HCT116 (cell line): ENCODE measurements around the gene INPP4A. TPM values are rescaled to one million over a fixed set of nuclear protein-coding genes. Genes with fewer than 3 reads are reported as not detected.

Source experiments
- ATAC-seq: fragments of 200-7000 bp; cut with Tn5 transposase; 2 replicates; pipeline ENCODE4 v1.9.1; 2020; ENCODE audit warnings: mild to moderate bottlenecking, moderate library complexity
- BruUV-seq: library from RNA; stranded (reverse); fragments of 400-500 nt; replicated peaks from 2 replicates; lab custom pipeline; 2021; lab: Mats Ljungman, UMichigan
- CTCF ChIA-PET: fragments of 300-600 bp; sonication (Branson Sonifier 250); formaldehyde crosslinking; loops from one replicate; lab custom pipeline; 2021; ENCODE audit warnings: antibody characterized with exemption; lab: Charles Lee
- POLR2A ChIA-PET: fragments of 300-600, 350-600 bp; sonication (Branson Sonifier 250); formaldehyde crosslinking; loops from one replicate; lab custom pipeline; 2021; ENCODE audit warnings: antibody characterized with exemption; lab: Charles Lee
- RAD21 ChIA-PET, 2 experiments: fragments of 300-600 bp; sonication (Branson Sonifier 250); formaldehyde crosslinking; loops; one replicate each; lab custom pipeline; 2023; ENCODE audit warnings: low total read pairs in 2 of 2; ENCODE audit not compliant: uncharacterized antibody in 2 of 2, unreplicated experiment in 2 of 2, low non-redundant PET in 1 of 2; lab: Charles Lee
- DNase-seq: peaks from one replicate; pipeline ENCODE4 v3.0.0-alpha.2; 2010; ENCODE audit warnings: low read depth, low spot score
- H2AFZ ChIP-seq: fragments of 200-600 bp; shearing (Covaris generic), sonication (generic); 2 replicates; pipeline ENCODE4 v1.6.1; 2017; ENCODE audit warnings: low read depth, mixed run types, mixed read lengths, antibody characterized with exemption, low read length; ENCODE audit not compliant: poor library complexity, severe bottlenecking
- H3K27ac ChIP-seq: 2 replicates; pipeline ENCODE4 v1.5.1; 2012; ENCODE audit warnings: low read depth, low read length
- H3K27me3 ChIP-seq: fragments of 200-600 bp; sonication (generic); 2 replicates; pipeline ENCODE4 v1.6.1; 2016; ENCODE audit warnings: mixed run types, low read length, mixed read lengths; ENCODE audit not compliant: insufficient read depth
- H3K36me3 ChIP-seq, 2 experiments: fragments of 200-500 bp in 1 of 2; fragments of 200-600 bp in 1 of 2; sonication (Bioruptor generic) in 1 of 2; sonication (generic) in 1 of 2; 2 replicates each; pipeline versions ENCODE4 v1.5.1 to v1.6.1; 2014 to 2016; ENCODE audit warnings: low read length in 2 of 2, inconsistent platforms in 1 of 2, mixed read lengths in 1 of 2, mixed run types in 1 of 2; ENCODE audit not compliant: insufficient read depth in 2 of 2, control insufficient read depth in 1 of 2
- H3K4me1 ChIP-seq, 2 experiments: fragments of 200-600 bp in 1 of 2; sonication (generic) in 1 of 2; 2 replicates each; pipeline versions ENCODE4 v1.5.1 to v1.6.1; 2012 to 2017; ENCODE audit warnings: low read length in 2 of 2, inconsistent platforms in 1 of 2, mild to moderate bottlenecking in 1 of 2, mixed read lengths in 1 of 2, mixed run types in 1 of 2, moderate library complexity in 1 of 2; ENCODE audit not compliant: insufficient read depth in 2 of 2, control insufficient read depth in 1 of 2
- H3K4me2 ChIP-seq: fragments of 200-600 bp; sonication (generic); 2 replicates; pipeline ENCODE4 v1.6.1; 2017; ENCODE audit warnings: mixed run types, low read length, mixed read lengths
- H3K4me3 ChIP-seq, 2 experiments: fragments of 200-600 bp in 1 of 2; sonication (generic) in 1 of 2; replicated peaks in 1 of 2; 2 replicates each; pipeline ENCODE4 v1.5.1; 2011 to 2016; ENCODE audit warnings: low read length in 2 of 2, control low read depth in 1 of 2, low read depth in 1 of 2, mild to moderate bottlenecking in 1 of 2, mixed read lengths in 1 of 2, mixed run types in 1 of 2
- H3K79me2 ChIP-seq: fragments of 200-600 bp; sonication (generic); 2 replicates; pipeline ENCODE4 v1.6.1; 2017; ENCODE audit warnings: mild to moderate bottlenecking, mixed run types, low read length, moderate library complexity, mixed read lengths; ENCODE audit not compliant: insufficient read depth
- H3K9ac ChIP-seq: fragments of 200-600 bp; sonication (generic); 2 replicates; pipeline ENCODE4 v1.6.1; 2016; ENCODE audit warnings: low read length, mixed read lengths
- H3K9me2 ChIP-seq: fragments of 200-600 bp; sonication (generic), shearing (Covaris generic); 2 replicates; pipeline ENCODE4 v1.6.1; 2017; ENCODE audit warnings: mixed run types, mild to moderate bottlenecking, moderate library complexity; ENCODE audit not compliant: insufficient read depth
- H3K9me3 ChIP-seq, 2 experiments: fragments of 200-500 bp in 1 of 2; fragments of 200-600 bp in 1 of 2; sonication (Bioruptor generic) in 1 of 2; sonication (generic) in 1 of 2; 2 replicates each; pipeline ENCODE4 v1.6.1; 2014 to 2017; ENCODE audit warnings: low read length in 2 of 2, mixed read lengths in 2 of 2, inconsistent platforms in 1 of 2, low read depth in 1 of 2, mild to moderate bottlenecking in 1 of 2, mixed run types in 1 of 2, moderate library complexity in 1 of 2; ENCODE audit not compliant: control insufficient read depth in 1 of 2, insufficient read depth in 1 of 2
- H4K20me1 ChIP-seq: fragments of 200-600 bp; sonication (generic), shearing (Covaris generic); 2 replicates; pipeline ENCODE4 v1.6.1; 2017; ENCODE audit warnings: mixed run types, mild to moderate bottlenecking, moderate library complexity; ENCODE audit not compliant: insufficient read depth
- CBX3 ChIP-seq: IDR thresholded peaks from 2 replicates; pipeline ENCODE4 v1.6.1; 2012; ENCODE audit warnings: low read depth
- CTCF ChIP-seq, 3 experiments: fragments of 200-600 bp in 1 of 3; sonication (generic) in 1 of 3; IDR thresholded peaks in 2 of 3; conservative IDR thresholded peaks in 1 of 3; 2 replicates each; pipeline ENCODE4 v1.5.1; 2012 to 2017; ENCODE audit warnings: low read depth in 2 of 3, low read length in 2 of 3, antibody characterized with exemption in 1 of 3, borderline replicate concordance in 1 of 3, control low read depth in 1 of 3, mild to moderate bottlenecking in 1 of 3, mixed read lengths in 1 of 3, mixed run types in 1 of 3, moderate library complexity in 1 of 3; ENCODE audit not compliant: insufficient read depth in 1 of 3
- EGR1 ChIP-seq: IDR thresholded peaks from 2 replicates; pipeline ENCODE4 v1.6.1; 2012; ENCODE audit warnings: low read depth
- ELF1 ChIP-seq: IDR thresholded peaks from 2 replicates; pipeline ENCODE4 v1.6.1; 2012; ENCODE audit warnings: low read depth, borderline replicate concordance
- EZH2 ChIP-seq: fragments of 200-600 bp; sonication (generic); IDR thresholded peaks from 2 replicates; pipeline ENCODE4 v1.6.1; 2017; ENCODE audit warnings: antibody characterized with exemption, mixed run types
- EZH2phosphoT487 ChIP-seq: fragments of 200-600 bp; IDR thresholded peaks from 2 replicates; pipeline ENCODE4 v1.6.1; 2018; ENCODE audit warnings: antibody characterized with exemption, borderline replicate concordance
- FOSL1 ChIP-seq: IDR thresholded peaks from 2 replicates; pipeline ENCODE4 v1.6.1; 2012; ENCODE audit warnings: low read depth
- JUND ChIP-seq: IDR thresholded peaks from 2 replicates; pipeline ENCODE4 v1.6.1; 2012
- POLR2A ChIP-seq: IDR thresholded peaks from 2 replicates; pipeline ENCODE4 v1.7.0; 2011; ENCODE audit warnings: borderline replicate concordance; ENCODE audit not compliant: insufficient read depth, insufficient read length; ENCODE audit errors: extremely low read depth
- POLR2AphosphoS5 ChIP-seq: IDR thresholded peaks from 2 replicates; pipeline ENCODE4 v1.6.1; 2011; ENCODE audit warnings: mild to moderate bottlenecking, low read depth, low read length, moderate library complexity
- RAD21 ChIP-seq: IDR thresholded peaks from 2 replicates; pipeline ENCODE4 v1.6.1; 2012; ENCODE audit warnings: low read depth, mild to moderate bottlenecking
- SP1 ChIP-seq: IDR thresholded peaks from 2 replicates; pipeline ENCODE4 v1.6.1; 2012; ENCODE audit warnings: low read depth
- SRF ChIP-seq: IDR thresholded peaks from 2 replicates; pipeline ENCODE4 v1.6.1; 2012; ENCODE audit warnings: low read depth
- TCF7L2 ChIP-seq: IDR thresholded peaks from 2 replicates; pipeline ENCODE4 v1.7.0; 2011; ENCODE audit warnings: borderline replicate concordance, inconsistent platforms; ENCODE audit not compliant: insufficient read depth, insufficient read length; ENCODE audit errors: extremely low read depth
- ZFX ChIP-seq: fragments of 450-650 bp; IDR thresholded peaks from 2 replicates; pipeline ENCODE4 v1.6.1; 2017
- intact Hi-C: fragments of 100-400 bp; cut with micrococcal nuclease; formaldehyde crosslinking; loops from 2 replicates; pipeline ENCODE4 v1.10.0; 2022
- total RNA-seq: library from RNA; stranded (reverse); gene quantifications from one replicate; pipeline ENCODE4 v1.2.1, GENCODE V29; 2021; ENCODE audit not compliant: unreplicated experiment
- TF ChIP-seq, protein P1 (sequence below): IDR thresholded peaks from 2 replicates; pipeline ENCODE4 v1.6.1; 2012

The INPP4A gene
- total RNA-seq, 1 experiment from 2014 or later = 18.5 TPM

DNA sequence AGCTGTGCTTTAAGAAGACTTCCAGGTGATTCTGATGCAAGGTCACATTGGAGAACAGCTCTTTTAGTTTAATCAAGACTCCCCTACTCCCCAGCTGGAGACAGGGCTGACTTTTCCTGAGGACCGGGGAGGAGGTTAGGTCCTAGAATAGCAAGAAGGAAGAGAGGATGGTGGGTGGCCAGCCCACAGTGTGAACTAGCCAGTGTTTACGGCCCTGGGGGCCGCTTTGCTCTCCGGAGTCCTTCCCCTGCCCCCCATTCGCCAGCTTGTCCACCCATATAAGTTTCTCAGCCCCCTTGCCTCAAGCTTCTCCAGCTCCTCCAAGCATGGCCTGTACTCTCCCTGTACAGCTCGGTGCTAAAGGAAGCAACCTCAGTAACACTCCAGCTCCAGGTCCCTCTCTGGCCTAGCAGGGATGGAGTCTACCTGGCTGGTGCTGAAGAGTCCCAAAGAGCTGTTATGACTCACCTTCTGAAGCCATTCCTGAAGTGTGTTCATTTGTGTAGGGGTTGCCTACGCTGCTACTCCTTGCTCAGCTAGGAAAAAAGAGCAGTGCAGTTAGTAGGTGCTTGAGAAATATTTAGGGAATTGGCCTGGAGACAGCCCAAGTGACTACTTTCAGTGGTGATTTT lies 7.9 kb downstream of the INPP4A start:
- H3K9me3 ChIP-seq = no peaks in the 10 kb centered on the region
- no peaks in the 10 kb centered on the region for H3K36me3 ChIP-seq
- H4K20me1 ChIP-seq = no peaks in the 10 kb centered on the region
- DNase-seq (no peak), ATAC-seq (no peak)
- H3K27me3 ChIP-seq = no peaks in the 10 kb centered on the region
- ChIA-PET RAD21 (no interaction called here), CTCF (no interaction called here), POLR2A (no interaction called here)
- no peak overlapping the region for H2AFZ ChIP-seq
- no peak overlapping the region for H3K27ac ChIP-seq
- no peak overlapping the region for H3K9ac ChIP-seq
- BruUV-seq = no TSS peak
- H3K4me1 ChIP-seq = peaks cover 3 to 21% of the 10 kb centered on the region in 2 experiments; a peak in 2 of 4 replicates
- H3K9me2 ChIP-seq = no peaks in the 10 kb centered on the region
- TF ChIP-seq POLR2AphosphoS5 = no peak
- TF ChIP-seq ELF1 = no peak
- TF ChIP-seq ZFX = no peak
- H3K79me2 ChIP-seq = peaks cover 34% of the 10 kb centered on the region
- intact Hi-C loops = no loop called here
- no peak overlapping the region for H3K4me2 ChIP-seq
- no peak overlapping the region for H3K4me3 ChIP-seq

DNA sequence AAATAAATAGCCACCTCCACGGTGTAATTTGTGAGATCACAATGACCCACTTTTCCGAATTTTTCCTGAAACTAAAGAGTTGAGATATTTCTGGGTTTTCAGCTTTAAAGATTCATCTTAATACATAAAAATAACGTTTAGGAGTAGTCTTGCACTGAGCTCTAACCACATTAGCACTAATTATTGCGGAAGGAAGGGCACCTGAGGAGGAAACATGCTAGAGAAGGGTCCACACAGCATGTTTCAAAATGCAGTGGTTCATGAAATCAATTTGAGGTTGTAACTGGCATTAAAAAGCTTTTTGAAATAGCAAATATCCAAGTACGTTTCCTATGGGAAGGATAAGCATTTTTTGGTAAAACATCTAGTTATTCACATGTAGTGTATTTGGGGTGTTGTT lies 8.4 kb downstream of the INPP4A start:
- no peak overlapping the region for H3K4me2 ChIP-seq
- ATAC-seq (no peak), DNase-seq (no peak)
- ChIA-PET POLR2A (no interaction called here), RAD21 (no interaction called here), CTCF (no interaction called here)
- TF ChIP-seq FOSL1 (no peak), ZFX (no peak), RAD21 (no peak), CTCF (IDR thresholded peaks at IDR 0.05 in 2 of 3, conservative IDR thresholded peaks at IDR 0.05 in 1 of 3; ENCODE audit: borderline replicate concordance in 1 of 3, insufficient read depth in 1 of 3, low read depth in 2 of 3, low read length in 2 of 3) (no peak), SP1 (no peak), EZH2 (no peak), TCF7L2 (no peak), EGR1 (no peak), POLR2A (no peak), JUND (no peak), POLR2AphosphoS5 (no peak), EZH2phosphoT487 (no peak), SRF (no peak), CBX3 (no peak)
- TF ChIP-seq, protein P1, sequence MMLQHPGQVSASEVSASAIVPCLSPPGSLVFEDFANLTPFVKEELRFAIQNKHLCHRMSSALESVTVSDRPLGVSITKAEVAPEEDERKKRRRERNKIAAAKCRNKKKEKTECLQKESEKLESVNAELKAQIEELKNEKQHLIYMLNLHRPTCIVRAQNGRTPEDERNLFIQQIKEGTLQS = no peak
- intact Hi-C loops = no loop called here
- H3K4me1 ChIP-seq = peaks cover 3 to 25% of the 10 kb centered on the region in 2 experiments; a peak in 2 of 4 replicates
- no TSS peak for BruUV-seq
- H3K27me3 ChIP-seq = no peaks in the 10 kb centered on the region
- H3K36me3 ChIP-seq = no peaks in the 10 kb centered on the region
- no peaks in the 10 kb centered on the region for H4K20me1 ChIP-seq
- no peak overlapping the region for H3K27ac ChIP-seq
- no peaks in the 10 kb centered on the region for H3K9me3 ChIP-seq
- H3K9ac ChIP-seq = no peak overlapping the region
- no peaks in the 10 kb centered on the region for H3K9me2 ChIP-seq
- H2AFZ ChIP-seq = no peak overlapping the region
- H3K4me3 ChIP-seq = no peak overlapping the region
- peaks cover 34% of the 10 kb centered on the region for H3K79me2 ChIP-seq
